K562 (cell line): Measurements from ENCODE around the gene PARP15. TPM values are rescaled to one million over a fixed set of nuclear protein-coding genes. Genes with fewer than 3 reads are reported as not detected.

Source experiments
- ATAC-seq: fragments of 200-7000 bp; cut with Tn5 transposase; 3 replicates; pipeline ENCODE4 v1.9.1; 2020; ENCODE audit warnings: moderate library complexity
- BruUV-seq: library from RNA; stranded (reverse); fragments of 400-500 nt; replicated peaks from 2 replicates; lab custom pipeline; 2021; lab: Mats Ljungman, UMichigan
- CTCF ChIA-PET: fragments of 300-600 bp; formaldehyde crosslinking; extraction: SDS; loops from one replicate; lab custom pipeline; 2021; ENCODE audit warnings: low intra/inter-chr PET ratio; lab: Yijun Ruan, JAX
- POLR2A ChIA-PET: fragments of 300-600, 350-650 bp; sonication (Branson Sonifier 250); formaldehyde crosslinking; extraction: SDS; loops from one replicate; lab custom pipeline; 2021; ENCODE audit warnings: antibody characterized with exemption, inconsistent platforms; lab: Yijun Ruan, JAX
- DNase-seq, 4 experiments: peaks; one replicate each; pipeline versions ENCODE4 v3.0.0 to v3.0.0-alpha.2; 2011 to 2018; ENCODE audit warnings: low spot score in 3 of 4, mixed read lengths in 3 of 4; ENCODE audit errors: extremely low read depth in 1 of 4
- FAIRE-seq: peaks from 2 replicates; lab custom pipeline; 2011; peaks lifted over from hg19 to GRCh38; lab: Jason Lieb, UNC
- H2AFZ ChIP-seq: 2 replicates; pipeline ENCODE4 v1.6.0; 2011; ENCODE audit warnings: low read depth, low read length, control low read depth, inconsistent platforms
- H3K27ac ChIP-seq: fragments of 200-600 bp; 3 replicates; pipeline ENCODE4 v1.8.0; 2011; ENCODE audit warnings: low read depth, mild to moderate bottlenecking, control low read depth, inconsistent platforms, low read length, moderate library complexity, mixed read lengths; ENCODE audit errors: extremely low read depth
- H3K27me3 ChIP-seq, 2 experiments: fragments of 300-600 bp in 1 of 2; 2 replicates in 1 of 2; 3 replicates in 1 of 2; pipeline versions ENCODE4 v1.6.0 to v1.8.0; 2011; ENCODE audit warnings: inconsistent platforms in 2 of 2, low read length in 2 of 2, mild to moderate bottlenecking in 1 of 2, mixed read lengths in 1 of 2, moderate library complexity in 1 of 2; ENCODE audit not compliant: control insufficient read depth in 2 of 2, insufficient read depth in 2 of 2
- H3K36me3 ChIP-seq: fragments of 300-600 bp; 3 replicates; pipeline ENCODE4 v1.8.0; 2011; ENCODE audit warnings: mild to moderate bottlenecking, low read length, inconsistent platforms; ENCODE audit not compliant: control insufficient read depth, insufficient read depth
- H3K4me1 ChIP-seq, 2 experiments: fragments of 200-600 bp in 1 of 2; replicated peaks in 1 of 2; 2 replicates in 1 of 2; 3 replicates in 1 of 2; pipeline versions ENCODE4 v1.5.1 to v1.8.0; 2011; ENCODE audit warnings: inconsistent platforms in 2 of 2, low read length in 2 of 2, mild to moderate bottlenecking in 1 of 2, mixed read lengths in 1 of 2, moderate library complexity in 1 of 2; ENCODE audit not compliant: control insufficient read depth in 2 of 2, insufficient read depth in 2 of 2
- H3K4me2 ChIP-seq: 2 replicates; pipeline ENCODE4 v1.6.1; 2011; ENCODE audit warnings: low read length, control low read depth, inconsistent platforms, mixed read lengths; ENCODE audit not compliant: insufficient read depth
- H3K4me3 ChIP-seq: fragments of 200-600 bp; sonication (generic), shearing (Covaris generic); 2 replicates; pipeline ENCODE4 v1.5.1; 2016; ENCODE audit warnings: control low read depth, inconsistent platforms
- H3K79me2 ChIP-seq: fragments of 200-600 bp; 3 replicates; pipeline ENCODE4 v1.8.0; 2011; ENCODE audit warnings: low read length, inconsistent platforms; ENCODE audit not compliant: control insufficient read depth, insufficient read depth
- H3K9ac ChIP-seq, 2 experiments: 2 replicates each; pipeline versions ENCODE4 v1.6.0 to v1.6.1; 2011; ENCODE audit warnings: low read depth in 2 of 2, low read length in 2 of 2, control low read depth in 1 of 2, inconsistent platforms in 1 of 2, mild to moderate bottlenecking in 1 of 2, mixed read lengths in 1 of 2; ENCODE audit not compliant: insufficient read depth in 1 of 2
- H3K9me1 ChIP-seq: one replicate; pipeline ENCODE4 v1.6.0; 2011; ENCODE audit warnings: inconsistent platforms, mild to moderate bottlenecking, low read length, moderate library complexity; ENCODE audit not compliant: control insufficient read depth, insufficient read depth
- H3K9me3 ChIP-seq: replicated peaks from 2 replicates; pipeline ENCODE4 v1.5.1; 2011; ENCODE audit warnings: low read depth, low read length, inconsistent platforms; ENCODE audit not compliant: control insufficient read depth, insufficient read depth
- H4K20me1 ChIP-seq: replicated peaks from 2 replicates; pipeline ENCODE4 v1.6.1; 2011; ENCODE audit warnings: low read length, inconsistent platforms, mixed read lengths; ENCODE audit not compliant: control insufficient read depth, insufficient read depth
- BRD9 ChIP-seq: fragments of 450-650 bp; IDR thresholded peaks from 2 replicates; pipeline ENCODE4 v1.6.1; 2018; ENCODE audit warnings: low read depth; ENCODE audit not compliant: partially characterized antibody
- FOXA1 ChIP-seq: fragments of 450-650 bp; IDR thresholded peaks from 2 replicates; pipeline ENCODE4 v1.6.1; 2016; ENCODE audit warnings: mild to moderate bottlenecking, borderline replicate concordance
- FOXP1 ChIP-seq: sonication (generic); formaldehyde crosslinking; IDR thresholded peaks from 2 replicates; pipeline ENCODE4 v1.8.0; 2022; ENCODE audit warnings: mild to moderate bottlenecking, missing genetic modification reagents
- MBD2 ChIP-seq: sonication (generic); IDR thresholded peaks from 2 replicates; pipeline ENCODE4 v1.6.1; 2016; ENCODE audit warnings: low read depth, borderline replicate concordance
- SAFB ChIP-seq: fragments of 200-400 bp; formaldehyde crosslinking; IDR thresholded peaks from 2 replicates; pipeline ENCODE4 v1.6.1; 2017; ENCODE audit warnings: low read depth, low read length, borderline replicate concordance
- ZNF561 ChIP-seq: fragments of 450-650 bp; formaldehyde crosslinking; conservative IDR thresholded peaks from 2 replicates; pipeline ENCODE4 v1.4.0; 2020; ENCODE audit warnings: mild to moderate bottlenecking, moderate library complexity
- WGBS: fragments of 100-300 bp; shearing (Covaris generic); methylation state at CpG from one replicate; pipeline ENCODE4 v1.1.6; 2016; ENCODE audit warnings: low coverage, mixed read lengths; ENCODE audit not compliant: insufficient coverage; ENCODE audit errors: missing lambda C conversion rate; 5-methylcytosine and 5-hydroxymethylcytosine counted together
- in situ Hi-C: fragments of 300-500 bp; cut with MboI; formaldehyde crosslinking; loops from 4 replicates; pipeline ENCODE4 v1.15.0; 2018; ENCODE audit warnings: inconsistent platforms, mixed read lengths
- intact Hi-C: fragments of 100-400 bp; cut with micrococcal nuclease; formaldehyde crosslinking; loops from 2 replicates; pipeline ENCODE4 v1.14.2; 2022
- polyA plus RNA-seq, 8 experiments: library from polyadenylated mRNA; depleted of rRNA in 4 of 8; stranded (reverse) in 5 of 8; unstranded in 3 of 8; fragments of >200 nt; fragmentation: Nextera tagmentation in 2 of 8; fragmentation: Illumina TruSeq in 1 of 8; extraction: Ambion mirVana in 2 of 8; extraction: Trizol in 1 of 8; gene quantifications; 2 replicates each; pipeline versions ENCODE4 v1.2.1 to v1.2.3, GENCODE V29; 2011 to 2014; ENCODE audit warnings: inconsistent platforms in 1 of 8, missing spikeins in 1 of 8
- total RNA-seq, 7 experiments: library from RNA; depleted of rRNA in 6 of 7; stranded (reverse); fragments of >200 nt in 6 of 7; fragmentation: Illumina TruSeq in 2 of 7; extraction: Trizol in 2 of 7; gene quantifications; 2 replicates each; pipeline versions ENCODE4 v1.2.1 to v1.2.3, GENCODE V29; 2011 to 2021; ENCODE audit warnings: low replicate concordance in 1 of 7
- TF ChIP-seq, protein P1 (sequence below): fragments of 250-450 bp; sonication (Bioruptor Pico); IDR thresholded peaks from 2 replicates; pipeline ENCODE4 v1.5.0; 2021; ENCODE audit warnings: mild to moderate bottlenecking, borderline replicate concordance

PARP15 gene
- total and polyA plus RNA-seq, 9 of the 15 experiments (the other 6 are each of a cell fraction or from before 2014, with no cell fraction given) = 0.05 to 0.40 (median 0.13) TPM

GRCh38 chr3:122530164-122530563 lies 47.3 kb upstream of the PARP15 start:
- H3K9me3 ChIP-seq = no peaks in the 10 kb centered on the region
- no peaks in the 10 kb centered on the region for H3K27me3 ChIP-seq
- no TSS peak for BruUV-seq
- FAIRE-seq (no peak), DNase-seq (no peak), ATAC-seq (no peak)
- intact Hi-C loops (no loop called here), in situ Hi-C loops (no loop called here)
- H3K79me2 ChIP-seq = no peaks in the 10 kb centered on the region
- 8% methylated on average over 2 of the region's 2 CpGs for WGBS
- H2AFZ ChIP-seq = no peak overlapping the region
- H4K20me1 ChIP-seq = no peaks in the 10 kb centered on the region
- no peak overlapping the region for H3K9ac ChIP-seq
- ChIA-PET POLR2A (interaction anchor here (0.6 kb wide), 1 partner anchor 20 kb away, joined by 3 read pairs; no protein-coding TSS in a partner anchor), CTCF (no interaction called here)
- no peak overlapping the region for H3K27ac ChIP-seq
- 0 out of 3 replicates have a peak, but pooled peaks cover 2% of the 10 kb centered on the region for H3K36me3 ChIP-seq
- TF ChIP-seq ZNF561 (CRISPR knock-in tag) (no peak), BRD9 (no peak), FOXA1 (no peak), FOXP1 (CRISPR knock-in tag) (no peak), SAFB (no peak), MBD2 (no peak)
- TF ChIP-seq, protein P1, sequence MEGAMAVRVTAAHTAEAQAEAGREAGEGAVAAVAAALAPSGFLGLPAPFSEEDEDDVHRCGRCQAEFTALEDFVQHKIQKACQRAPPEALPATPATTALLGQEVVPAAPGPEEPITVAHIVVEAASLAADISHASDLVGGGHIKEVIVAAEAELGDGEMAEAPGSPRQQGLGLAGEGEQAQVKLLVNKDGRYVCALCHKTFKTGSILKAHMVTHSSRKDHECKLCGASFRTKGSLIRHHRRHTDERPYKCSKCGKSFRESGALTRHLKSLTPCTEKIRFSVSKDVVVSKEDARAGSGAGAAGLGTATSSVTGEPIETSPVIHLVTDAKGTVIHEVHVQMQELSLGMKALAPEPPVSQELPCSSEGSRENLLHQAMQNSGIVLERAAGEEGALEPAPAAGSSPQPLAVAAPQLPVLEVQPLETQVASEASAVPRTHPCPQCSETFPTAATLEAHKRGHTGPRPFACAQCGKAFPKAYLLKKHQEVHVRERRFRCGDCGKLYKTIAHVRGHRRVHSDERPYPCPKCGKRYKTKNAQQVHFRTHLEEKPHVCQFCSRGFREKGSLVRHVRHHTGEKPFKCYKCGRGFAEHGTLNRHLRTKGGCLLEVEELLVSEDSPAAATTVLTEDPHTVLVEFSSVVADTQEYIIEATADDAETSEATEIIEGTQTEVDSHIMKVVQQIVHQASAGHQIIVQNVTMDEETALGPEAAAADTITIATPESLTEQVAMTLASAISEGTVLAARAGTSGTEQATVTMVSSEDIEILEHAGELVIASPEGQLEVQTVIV (CRISPR knock-in tag) = no peak
- H3K4me3 ChIP-seq = no peak overlapping the region
- no peaks in the 10 kb centered on the region for H3K4me1 ChIP-seq
- H3K9me1 ChIP-seq = no peaks in the 10 kb centered on the region
- H3K4me2 ChIP-seq = no peak overlapping the region
